Endometrial microvascular endothelial cells (primary cell): Measurements from ENCODE around the gene PLEKHA6. TPM values are rescaled to one million over a fixed set of nuclear protein-coding genes. Genes with fewer than 3 reads are reported as not detected.

Experiments
- in situ Hi-C: cut with HindIII; loops from 2 replicates; pipeline ENCODE4 v1.10.0; 2017; ENCODE audit warnings: low sequenced_read_pairs, low pct_unique_long_range_greater_than_20kb; ENCODE audit errors: inconsistent ontology term
- total RNA-seq: library from RNA; depleted of rRNA; stranded (reverse); fragments of >200 nt; gene quantifications from one replicate; pipeline ENCODE4 v1.2.3, GENCODE V29; 2015; ENCODE audit errors: inconsistent ontology term

PLEKHA6 gene
- total RNA-seq, 1 donor from 2014 or later, result 2.2 TPM

DNA sequence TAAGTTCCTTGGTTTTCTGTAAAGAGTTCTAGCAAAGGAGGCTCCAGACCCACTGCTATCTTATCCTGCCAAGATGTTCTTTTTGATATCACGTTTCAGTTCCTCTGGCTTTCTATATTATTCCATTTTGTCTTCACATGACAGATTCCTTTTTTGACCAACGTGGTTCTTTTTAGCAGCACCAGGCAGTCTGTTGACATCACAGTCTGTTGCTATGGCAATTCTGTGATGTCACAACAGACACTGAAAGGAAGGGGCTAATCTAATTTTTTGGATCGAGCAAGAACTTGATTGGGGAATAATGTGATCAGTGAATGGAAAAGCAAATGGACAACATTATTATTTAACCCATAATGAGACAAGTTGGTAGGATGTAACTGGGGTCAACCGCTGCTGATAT, 81.5 kb downstream of the PLEKHA6 start:
- in situ Hi-C loops, result no loop called here

DNA sequence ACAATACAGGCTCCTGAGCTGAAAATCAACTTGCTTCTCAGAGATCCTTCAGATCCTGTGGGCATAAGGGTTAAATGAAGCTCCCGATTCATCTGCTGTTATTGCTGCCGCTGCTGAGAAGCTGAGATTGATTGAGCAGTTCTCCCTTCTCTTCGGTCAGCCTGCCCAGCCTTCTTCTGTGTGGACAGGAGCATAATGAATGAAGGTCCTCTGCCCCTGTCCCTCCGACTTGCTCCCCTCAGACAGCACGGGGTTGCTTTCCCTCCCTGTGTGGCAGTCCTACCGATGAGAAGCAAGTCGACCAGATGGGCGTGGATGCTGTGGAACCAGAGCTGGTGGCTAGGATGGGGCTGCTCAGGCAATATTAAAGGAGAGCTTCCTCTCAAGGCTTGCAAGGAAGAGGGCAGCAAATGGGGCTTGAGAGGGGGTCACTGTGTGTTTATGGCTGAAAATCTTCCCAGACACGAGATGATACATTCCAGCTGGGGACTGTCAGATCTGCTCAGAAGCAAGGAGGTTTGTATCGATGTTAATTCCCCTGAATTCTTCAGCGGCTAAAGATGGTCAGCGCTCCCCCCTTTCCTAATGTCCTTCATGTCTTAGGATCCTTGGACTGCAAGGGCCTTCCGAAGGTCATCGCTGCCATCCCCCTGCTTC, 82.0 kb downstream of the PLEKHA6 start:
- in situ Hi-C loops, result no loop called here

DNA sequence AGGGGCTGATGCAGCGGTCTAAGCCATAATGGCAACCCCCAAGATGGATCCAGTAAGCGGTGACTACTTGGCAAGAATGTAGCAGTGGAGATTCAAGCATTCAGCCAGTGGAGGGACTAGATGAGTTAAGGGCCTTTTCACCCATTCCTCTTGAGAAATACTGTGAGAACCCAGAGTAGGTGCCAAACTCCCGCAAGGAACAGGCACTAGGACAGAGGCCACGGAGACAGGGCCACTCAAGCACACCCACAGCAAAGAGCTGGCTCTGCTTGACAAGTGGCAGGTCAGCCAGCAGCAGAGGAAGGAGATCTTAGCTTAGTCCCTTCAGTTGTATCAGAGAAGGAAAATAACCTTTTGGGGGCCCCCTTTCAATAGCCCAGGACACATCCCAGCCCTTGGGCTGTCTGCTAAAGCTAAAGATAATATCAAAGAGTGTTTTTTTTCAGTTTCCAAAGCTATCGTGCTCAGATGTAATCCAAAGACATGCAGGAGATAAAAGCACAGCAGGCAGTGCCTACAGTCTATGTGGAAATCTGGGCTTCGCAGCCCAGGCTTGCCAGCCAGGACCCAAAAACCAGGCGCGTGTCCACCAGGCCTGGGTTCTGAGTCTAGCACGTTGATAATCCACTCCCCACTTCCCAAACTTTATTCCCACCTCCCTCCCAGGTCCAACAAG, 83.9 kb downstream of the PLEKHA6 start:
- in situ Hi-C loops, result no loop called here

- in situ Hi-C loops, result no loop called here
Measured at GRCh38 chr1:204274446-204274845, 85.3 kb downstream of the PLEKHA6 start.

DNA sequence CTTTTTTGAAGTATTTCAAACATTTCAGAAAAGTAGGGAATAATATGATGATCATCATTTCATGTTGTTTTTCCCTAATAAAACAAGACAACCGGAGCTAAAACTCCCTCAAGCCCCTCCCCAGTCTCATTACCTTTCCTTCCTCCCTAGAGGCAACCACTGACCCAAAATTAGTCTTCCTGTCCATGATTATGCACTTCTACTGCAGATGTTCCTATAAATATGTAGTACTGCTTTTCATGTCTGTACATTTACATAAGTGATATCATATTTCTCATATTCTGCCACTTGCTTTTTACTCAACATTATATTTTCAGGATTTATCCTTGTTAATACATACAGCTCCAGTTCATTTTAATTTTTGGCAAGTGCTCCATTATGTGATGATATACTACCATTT, 87.2 kb downstream of the PLEKHA6 start:
- in situ Hi-C loops, result no loop called here

- in situ Hi-C loops, result no loop called here
Measured at GRCh38 chr1:204271970-204272369, 87.8 kb downstream of the PLEKHA6 start.

- in situ Hi-C loops, result no loop called here
Measured at GRCh38 chr1:204268101-204268500, 91.6 kb downstream of the PLEKHA6 start.

DNA sequence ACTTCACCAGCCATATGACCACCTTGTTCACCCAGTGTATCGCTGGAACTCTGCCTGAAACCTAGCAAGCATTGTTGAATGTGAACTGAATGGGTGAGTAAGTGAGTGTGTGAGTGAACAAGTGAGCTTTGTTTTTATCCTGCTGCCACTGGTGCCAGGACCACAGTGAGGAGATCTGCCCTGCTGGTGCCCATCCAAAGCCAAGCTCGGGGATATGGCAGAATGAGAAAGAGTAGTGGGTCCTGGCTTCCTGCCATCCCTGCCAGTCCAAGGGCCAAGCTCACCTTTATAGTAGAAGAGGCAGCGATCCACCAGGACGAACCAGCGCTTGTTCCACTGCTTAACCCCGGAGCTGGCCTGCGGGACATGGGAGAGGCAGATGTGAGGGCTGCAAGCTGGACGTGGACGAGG, 92.5 kb downstream of the PLEKHA6 start:
- in situ Hi-C loops, result no loop called here

GRCh38 chr1:204266504-204267034, 93.2 kb downstream of the PLEKHA6 start:
- in situ Hi-C loops, result no loop called here

DNA sequence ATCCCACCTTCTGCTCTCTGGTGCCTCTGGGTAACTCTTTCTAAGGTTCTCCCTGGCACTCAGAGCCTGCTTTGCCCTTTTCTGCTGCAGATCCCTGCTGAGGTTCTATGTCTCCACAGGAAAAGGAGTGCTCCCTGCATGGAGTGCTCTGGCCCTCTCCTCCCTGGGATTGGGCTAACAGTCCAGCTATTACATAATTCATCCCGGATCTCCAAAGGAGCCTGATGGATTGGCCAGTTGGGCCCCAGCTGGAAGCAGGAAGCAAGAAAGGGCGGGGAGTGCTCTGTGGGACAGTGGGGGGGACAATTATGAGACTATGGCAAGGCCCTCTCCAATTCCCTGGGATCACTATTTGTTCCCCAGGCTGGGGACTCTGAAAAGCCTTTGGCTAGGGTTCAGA, 94.1 kb downstream of the PLEKHA6 start:
- in situ Hi-C loops, result no loop called here

DNA sequence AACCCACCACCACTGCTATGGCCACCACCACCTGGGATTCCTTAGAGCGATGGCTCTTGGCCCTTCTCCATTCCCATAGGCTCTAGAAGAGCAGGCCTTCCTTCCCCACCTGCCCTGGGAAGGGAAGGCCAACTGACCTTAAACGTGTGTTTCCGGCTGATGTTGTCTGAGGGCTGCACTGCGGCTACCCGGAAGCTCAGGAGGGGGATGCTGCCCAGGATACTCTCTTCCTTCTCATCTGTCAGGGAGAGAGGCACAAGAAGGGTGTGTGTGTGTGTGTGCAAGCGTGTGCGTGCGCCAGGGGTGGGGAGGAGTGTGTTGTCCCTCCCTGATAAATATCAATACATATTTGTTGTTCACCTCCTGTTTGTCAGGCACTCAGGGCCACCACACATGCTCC, 94.9 kb downstream of the PLEKHA6 start:
- in situ Hi-C loops, result no loop called here

- in situ Hi-C loops, result no loop called here
Measured at GRCh38 chr1:204263254-204263910, 96.3 kb downstream of the PLEKHA6 start.

GRCh38 chr1:204262506-204263253, 97.0 kb downstream of the PLEKHA6 start:
- in situ Hi-C loops, result no loop called here

GRCh38 chr1:204261746-204262505, 97.8 kb downstream of the PLEKHA6 start:
- in situ Hi-C loops, result no loop called here

GRCh38 chr1:204261266-204261665, 98.5 kb downstream of the PLEKHA6 start:
- in situ Hi-C loops, result no loop called here

- in situ Hi-C loops, result no loop called here
Measured at GRCh38 chr1:204260601-204261197, 99.0 kb downstream of the PLEKHA6 start.

DNA sequence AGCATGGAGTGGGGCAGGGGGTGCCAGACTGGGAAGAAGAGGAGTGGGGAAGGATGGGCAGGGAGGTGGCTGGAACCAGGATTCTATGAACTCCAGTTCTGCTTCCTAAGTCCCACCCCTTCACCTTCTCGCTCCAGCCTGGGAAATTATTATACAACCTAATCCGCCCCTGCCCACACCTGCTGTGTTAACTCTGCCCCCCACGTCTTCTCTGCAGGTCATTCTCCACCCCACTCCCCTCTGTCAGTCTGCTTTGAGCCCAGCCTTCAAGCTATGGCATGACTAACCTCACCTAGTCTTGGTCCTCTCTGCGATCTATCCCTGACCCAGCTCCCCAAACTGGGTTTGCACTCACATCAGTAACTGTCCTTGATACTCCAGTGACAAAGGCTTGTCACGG, 99.9 kb downstream of the PLEKHA6 start:
- in situ Hi-C loops, result no loop called here

DNA sequence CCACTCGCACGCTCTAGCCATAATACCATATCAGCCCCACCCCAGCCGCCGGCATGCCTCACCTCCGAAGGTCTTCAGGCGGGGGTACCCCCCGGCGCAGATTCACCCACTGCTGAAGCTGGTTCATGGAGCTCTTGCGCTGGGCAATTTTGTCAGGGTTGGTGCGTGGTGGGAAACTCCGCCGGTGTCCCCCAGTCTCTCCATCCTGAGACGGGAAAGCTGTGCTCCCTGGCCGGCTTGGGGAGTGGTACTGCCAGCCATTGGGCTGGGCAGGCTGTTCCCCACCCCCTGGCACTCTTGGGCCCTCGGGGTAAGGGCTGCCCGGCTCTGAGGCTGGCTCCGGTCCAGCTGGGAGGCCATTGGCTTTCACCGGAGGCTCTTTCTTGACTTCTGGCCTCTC, 100.5 kb downstream of the PLEKHA6 start:
- in situ Hi-C loops, result no loop called here
